Mucosa of gallbladder (tissue), 1 donor: ENCODE measurements around the gene SIRPA. TPM values are rescaled to one million over a fixed set of nuclear protein-coding genes. Genes with fewer than 3 reads are reported as not detected.

Source experiments
- DNase-seq: peaks from one replicate; pipeline ENCODE4 v3.0.0-alpha.2; 2020; ENCODE audit warnings: low spot score
- total RNA-seq: library from RNA; stranded (reverse); gene quantifications from one replicate; pipeline ENCODE4 v1.2.1, GENCODE V29; 2021
- donor health status: DM: no; HTN: no; CAD: no.

The SIRPA gene
- total RNA-seq: 53.4 TPM

DNA sequence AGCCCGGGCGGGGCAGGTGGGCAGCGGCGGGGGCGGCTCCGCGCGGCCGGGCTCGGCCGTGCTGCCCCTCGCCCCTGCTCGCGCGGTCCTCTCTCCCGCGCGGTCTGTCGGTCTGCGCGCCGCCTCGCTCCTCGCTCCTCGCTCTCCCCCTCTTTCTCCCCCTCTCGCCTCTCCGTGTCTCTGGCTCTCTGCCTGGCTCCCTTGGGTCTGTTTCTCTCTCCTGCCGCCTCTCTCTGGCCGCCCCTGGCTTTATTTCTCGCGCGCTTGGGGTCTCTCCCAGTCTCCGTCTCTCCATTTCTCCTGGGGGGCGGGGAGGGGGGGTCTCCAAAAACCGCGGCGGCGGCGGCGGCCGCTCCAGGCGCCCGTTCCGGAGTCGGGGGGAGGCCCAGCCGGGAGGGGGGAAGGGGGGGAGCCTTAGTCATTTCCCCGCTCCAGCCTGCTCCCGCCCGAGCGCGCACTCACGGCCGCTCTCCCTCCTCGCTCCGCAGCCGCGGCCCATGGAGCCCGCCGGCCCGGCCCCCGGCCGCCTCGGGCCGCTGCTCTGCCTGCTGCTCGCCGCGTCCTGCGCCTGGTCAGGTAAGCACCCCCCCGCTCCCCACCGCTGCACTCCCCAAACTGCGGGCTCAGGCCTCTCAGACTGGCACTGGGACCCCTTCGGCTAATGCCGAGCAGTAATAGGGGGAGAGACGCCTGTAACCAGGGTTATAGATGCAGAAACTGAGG, at the start of gene SIRPA:
Gene SIRPA, plus strand, starts transcription at position 457 of the 723 bp plus-strand sequence. Its CDS starts 41 bp downstream, at position 498.
- DNase-seq: peak; percentile 42

DNA sequence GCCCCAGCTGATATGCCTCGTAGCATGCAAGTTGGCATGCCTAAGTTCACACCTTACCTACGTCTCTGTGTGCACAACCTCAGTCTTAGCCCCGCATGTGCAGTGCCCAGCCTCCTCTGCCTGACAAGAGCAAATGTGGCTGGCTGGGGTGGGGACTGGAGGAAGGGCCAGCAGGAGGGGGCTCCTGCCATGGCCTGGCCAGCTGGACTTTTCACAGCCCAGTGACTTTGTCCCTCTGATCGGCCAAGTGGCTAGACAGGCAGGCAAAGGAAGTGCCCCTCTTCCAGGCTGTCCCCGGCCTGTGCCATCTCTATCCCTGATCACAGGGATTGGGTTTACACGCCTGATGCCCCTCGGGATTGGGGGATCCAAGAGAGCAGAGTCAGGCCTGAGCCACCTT, 49.5 kb upstream of the SIRPA start:
- no peak for DNase-seq

DNA sequence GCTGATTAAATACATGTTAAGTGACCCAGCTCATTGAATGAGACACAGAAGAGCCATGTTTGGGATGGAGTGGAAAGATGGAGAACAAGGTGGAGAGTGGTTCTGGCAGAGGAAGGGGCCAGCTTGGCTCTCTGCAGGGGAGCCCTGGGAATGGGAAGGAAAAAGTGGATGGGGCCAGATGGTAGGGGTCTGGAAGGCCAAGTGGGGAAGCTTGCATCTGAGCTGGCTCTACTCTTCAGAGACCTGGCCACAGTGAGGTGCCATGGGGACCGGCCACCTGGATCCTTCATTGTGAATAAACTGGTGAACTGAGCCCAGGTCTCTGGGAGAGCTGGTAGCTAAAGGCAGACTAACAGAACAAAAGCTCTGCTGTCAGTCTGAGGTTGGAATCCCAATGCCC, 48.9 kb upstream of the SIRPA start:
- DNase-seq: no peak

- DNase-seq: no peak
These were observed 48.3 kb upstream of the SIRPA start for GRCh38 chr20:1846876-1847275.

DNA sequence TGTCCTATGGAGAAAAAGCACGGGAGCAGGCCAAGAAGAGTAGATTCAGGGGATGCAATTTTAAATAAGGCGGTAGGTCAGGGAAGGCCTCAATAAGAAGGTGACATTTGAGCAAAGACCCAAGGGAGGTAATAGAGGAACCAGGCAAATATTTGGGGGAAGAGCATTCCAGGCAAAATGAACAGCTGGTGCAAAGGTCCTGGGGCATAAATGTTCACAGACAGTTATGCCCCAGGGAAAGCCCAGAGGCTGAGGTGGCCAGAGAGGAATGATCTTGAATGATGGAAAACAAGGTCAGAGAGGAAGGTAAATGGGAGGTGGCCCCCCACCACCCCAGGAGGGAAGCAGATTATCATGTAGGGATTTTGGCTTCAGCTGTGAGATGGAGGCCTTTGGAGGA, 47.4 kb upstream of the SIRPA start:
- no peak for DNase-seq

DNA sequence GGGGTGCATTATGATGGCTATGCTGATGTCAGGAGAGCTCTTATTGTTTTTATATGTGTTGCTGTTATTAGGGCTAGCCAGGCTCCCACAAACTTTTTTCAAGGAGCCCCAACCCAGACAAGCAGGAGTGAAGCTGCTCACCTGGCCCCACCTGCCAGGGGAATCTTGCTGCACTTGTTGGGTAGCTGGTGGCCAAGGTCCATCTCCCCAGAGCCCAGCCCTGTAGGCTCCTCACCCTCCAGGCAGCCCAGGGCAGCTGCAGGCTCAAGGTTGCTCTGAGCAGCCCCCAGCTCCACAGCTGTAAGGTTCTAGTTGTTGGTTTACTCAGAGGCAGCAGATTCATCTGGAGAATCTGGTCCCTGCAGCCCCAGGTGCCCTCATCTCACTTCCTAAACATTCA, 46.8 kb upstream of the SIRPA start:
- peak; percentile 70 for DNase-seq

DNA sequence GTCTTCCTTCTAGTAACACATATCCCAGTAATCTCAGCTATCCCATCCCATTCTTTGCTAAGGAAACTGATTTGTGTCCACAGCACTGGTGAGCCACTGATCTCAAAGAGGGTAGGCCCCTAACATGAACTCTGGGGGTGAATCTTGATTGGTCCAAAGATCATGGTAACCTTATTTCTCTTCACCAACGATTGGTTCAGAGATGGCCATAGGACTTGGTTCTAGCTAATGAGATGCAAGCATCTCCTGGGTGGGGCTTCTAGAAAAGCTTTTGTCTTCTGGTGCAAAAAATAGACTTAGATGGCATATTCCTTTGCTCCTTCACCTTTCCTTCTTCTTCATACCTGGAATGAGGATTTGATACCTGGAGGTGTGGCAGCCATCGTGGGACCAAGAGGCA, 43.8 kb upstream of the SIRPA start:
- no peak for DNase-seq

GRCh38 chr20:1853473-1853872, 41.7 kb upstream of the SIRPA start:
- DNase-seq: no peak

- DNase-seq: no peak
These were observed 41.0 kb upstream of the SIRPA start for GRCh38 chr20:1854246-1854645.

DNA sequence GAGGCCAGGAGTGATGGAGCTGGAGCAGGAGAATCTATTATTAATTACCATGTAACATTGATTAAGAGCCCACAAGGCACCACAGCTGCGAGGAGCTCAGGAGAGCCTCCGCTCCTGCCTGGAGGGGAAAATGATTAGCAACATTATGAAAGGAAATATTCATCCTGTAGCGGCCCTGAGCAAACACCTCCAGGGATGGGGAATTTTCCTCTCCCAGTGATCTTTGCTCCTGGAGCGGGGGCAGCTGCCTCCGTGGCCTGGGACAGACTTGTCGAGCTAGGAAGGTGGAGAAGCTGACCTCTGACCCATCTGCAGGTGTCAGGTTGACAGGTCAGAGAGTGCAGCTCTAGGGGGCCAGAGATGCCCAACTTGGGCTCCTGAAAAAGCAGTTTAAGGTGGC, 40.1 kb upstream of the SIRPA start:
- DNase-seq: no peak

DNA sequence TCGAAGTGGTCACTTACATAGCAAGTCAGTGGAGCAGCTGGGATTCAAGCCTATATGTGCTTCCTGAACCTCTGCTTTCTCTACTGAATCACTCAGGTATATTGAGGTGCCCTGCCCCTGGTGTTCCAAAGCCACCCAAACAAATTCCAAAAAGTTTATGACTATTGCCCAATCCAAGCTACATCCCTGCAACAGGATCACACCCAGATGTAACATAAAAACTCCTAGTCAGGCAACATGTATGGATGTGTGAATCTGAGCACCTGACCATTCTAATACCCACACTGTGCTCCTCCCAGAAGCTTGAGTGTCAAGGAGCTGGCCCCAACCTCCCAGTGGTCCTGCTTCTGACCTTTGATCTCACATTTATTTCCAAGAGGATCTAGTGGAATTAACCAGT, 39.5 kb upstream of the SIRPA start:
- no peak for DNase-seq

DNA sequence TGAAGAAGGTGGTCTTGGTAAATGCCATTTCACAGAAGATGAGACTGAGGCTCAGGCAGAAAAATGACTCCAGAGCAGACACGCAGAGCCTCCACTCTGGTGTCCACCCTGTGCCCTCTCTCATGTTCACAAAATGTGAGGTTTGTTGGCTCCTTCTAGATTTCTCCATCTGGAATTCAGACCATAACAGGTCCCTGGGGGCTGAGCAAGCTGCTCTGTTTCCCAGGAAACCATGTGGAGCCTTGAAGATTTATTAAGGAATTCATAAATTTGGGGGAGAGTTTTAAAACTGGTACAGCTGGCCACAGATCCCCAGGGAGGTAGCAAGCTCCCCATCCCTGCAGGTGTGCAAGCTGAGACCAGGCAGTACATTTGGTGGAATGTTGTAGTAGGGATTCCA, 38.8 kb upstream of the SIRPA start:
- DNase-seq: no peak

- no peak for DNase-seq
These were observed 37.7 kb upstream of the SIRPA start for GRCh38 chr20:1857466-1857865.

GRCh38 chr20:1858871-1859270, 36.3 kb upstream of the SIRPA start:
- DNase-seq: no peak

- no peak for DNase-seq
These were observed 34.8 kb upstream of the SIRPA start for GRCh38 chr20:1860446-1860845.

- no peak for DNase-seq
These were observed 33.7 kb upstream of the SIRPA start for GRCh38 chr20:1861347-1861976.

GRCh38 chr20:1861996-1862662, 33.1 kb upstream of the SIRPA start:
- no peak for DNase-seq

DNA sequence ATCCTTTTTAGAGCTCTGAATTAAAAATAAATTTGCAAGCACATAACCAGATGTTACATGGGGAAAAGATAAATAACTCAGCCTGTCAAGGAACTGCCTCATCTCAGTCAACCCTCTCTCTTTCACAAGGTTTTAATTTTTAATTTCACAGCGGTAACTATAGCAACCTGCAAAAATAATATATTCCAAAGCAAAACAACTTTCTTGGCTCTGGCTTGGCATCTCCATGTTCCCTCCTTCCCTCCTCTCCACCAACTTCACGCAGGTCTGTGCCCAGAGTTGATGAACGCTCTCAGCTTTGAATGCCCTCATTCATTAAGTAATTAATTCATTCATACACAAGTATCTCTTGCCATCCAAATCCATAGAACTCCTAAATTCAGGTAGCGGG, 32.5 kb upstream of the SIRPA start:
- DNase-seq: no peak

DNA sequence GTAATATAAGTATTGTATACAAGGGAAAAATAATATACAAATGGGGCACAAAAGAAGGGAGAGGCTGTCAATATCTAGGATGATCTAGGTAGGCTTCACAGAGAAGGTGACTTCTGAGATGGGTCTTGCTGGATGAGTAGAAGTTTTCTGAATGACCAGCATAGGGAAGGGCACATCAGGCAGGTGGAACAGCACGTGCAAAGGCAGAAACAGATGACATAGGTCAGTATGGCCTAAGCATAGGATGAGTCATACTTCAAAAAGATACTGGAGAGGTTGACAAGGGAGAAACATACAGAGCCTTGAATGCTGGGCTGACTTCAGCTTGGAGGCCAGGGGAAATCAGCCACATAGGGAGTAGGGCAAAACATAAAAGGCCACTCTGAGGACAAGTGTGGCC, 31.9 kb upstream of the SIRPA start:
- no peak for DNase-seq

DNA sequence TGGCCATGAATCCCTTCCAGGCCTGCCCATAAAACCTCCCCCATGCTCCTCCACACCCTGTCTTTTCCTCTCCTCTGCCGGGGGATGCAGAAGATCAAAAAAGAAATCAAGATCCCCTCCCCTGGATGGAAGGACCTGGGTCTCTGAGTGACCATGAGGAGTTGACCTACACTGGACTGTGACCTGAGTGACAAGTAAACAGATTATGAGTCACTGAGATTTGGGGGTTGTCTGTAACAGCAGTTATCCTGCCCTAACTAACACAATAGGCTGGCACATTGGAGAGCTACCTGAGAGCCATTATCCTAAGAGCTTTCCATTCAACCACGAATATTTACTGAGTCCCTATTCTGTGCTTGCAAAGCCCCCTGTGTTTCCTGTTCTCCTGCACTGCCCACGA, 28.4 kb upstream of the SIRPA start:
- DNase-seq: no peak

- DNase-seq: no peak
These were observed 27.5 kb upstream of the SIRPA start for GRCh38 chr20:1867495-1868260.

DNA sequence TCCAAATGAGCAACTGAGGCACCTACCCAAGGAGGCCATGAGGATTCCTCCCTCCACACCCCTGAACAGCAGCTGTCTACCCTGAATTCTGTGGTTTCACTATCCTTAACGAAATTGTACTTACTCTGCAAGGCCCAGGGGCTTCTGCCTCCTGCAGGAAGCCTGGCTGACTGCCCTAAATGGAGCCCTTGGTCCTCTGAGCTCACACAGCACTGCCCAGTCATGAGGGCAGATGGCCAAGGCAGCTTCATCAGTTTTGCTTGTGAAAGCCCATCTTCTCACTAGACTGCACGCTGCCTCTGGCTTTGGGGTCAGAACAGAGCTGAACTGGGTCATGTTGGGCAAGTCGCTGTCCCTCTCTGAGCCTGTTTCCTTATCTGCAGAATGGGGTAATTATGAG, 26.4 kb upstream of the SIRPA start:
- no peak for DNase-seq
